ENCODE results near the gene TRAPPC14. TPM values are rescaled to one million over a fixed set of nuclear protein-coding genes. Genes with fewer than 3 reads are reported as not detected.

Gene TRAPPC14
- total and polyA plus RNA-seq, 9 of the 15 experiments (the other 6 are each of a cell fraction or from before 2014, with no cell fraction given): 0.42 to 45.9 (median 18.2) TPM

GRCh38 chr7:100119072-100119969 is 39.2 kb downstream of the TRAPPC14 start, which contains the start of the genes CNPY4 and TAF6 (continued):
- TF ChIP-seq E2F6 (IDR thresholded peaks at IDR 0.05; ENCODE audit: borderline replicate concordance in 1 of 2, extremely low read depth in 1 of 2, insufficient read depth in 1 of 2, insufficient read length in 1 of 2, low read depth in 1 of 2, low read length in 1 of 2, poor library complexity in 1 of 2, severe bottlenecking in 1 of 2) (peak; percentile 35 to 60), ZNF274 (IDR thresholded peaks at IDR 0.05; ENCODE audit: borderline replicate concordance, low read depth, low read length) (no peak), ARID1B (IDR thresholded peaks at IDR 0.05) (no peak), TEAD1 (CRISPR knock-in tag; IDR thresholded peaks at IDR 0.05) (peak; percentile 37 to 41; a peak in 1 of 4 replicates), REST (IDR thresholded peaks at IDR 0.05; ENCODE audit: borderline replicate concordance) (no peak), REST (CRISPR knock-in tag; IDR thresholded peaks at IDR 0.05; ENCODE audit: low read depth) (peak; percentile 63; the same call in 1 of the 2 replicates), PHTF2 (CRISPR knock-in tag; IDR thresholded peaks at IDR 0.05) (no peak)
